Liver (tissue), 9 donors: ENCODE results near the gene FCRL5. TPM values are rescaled to one million over a fixed set of nuclear protein-coding genes. Genes with fewer than 3 reads are reported as not detected.

Experiments used
- DNase-seq: peaks from one replicate; pipeline ENCODE4 v3.0.0-alpha.2; 2017; ENCODE audit warnings: low spot score
- H3K27ac ChIP-seq, 2 donors: one replicate each; pipeline ENCODE4 v1.7.0; 2013; ENCODE audit warnings: inconsistent platforms in 2 of 2, low read length in 2 of 2, control low read depth in 1 of 2, low read depth in 1 of 2, mild to moderate bottlenecking in 1 of 2
- H3K27me3 ChIP-seq, 4 donors: one replicate each; pipeline versions ENCODE4 v1.6.1 to v1.7.0; 2013; ENCODE audit warnings: low read length in 3 of 4, inconsistent platforms in 1 of 4, mild to moderate bottlenecking in 1 of 4, moderate library complexity in 1 of 4; ENCODE audit not compliant: control insufficient read depth in 4 of 4, insufficient read depth in 4 of 4
- H3K36me3 ChIP-seq, 4 donors: one replicate each; pipeline versions ENCODE4 v1.6.1 to v1.7.0; 2013; ENCODE audit warnings: low read length in 3 of 4, mild to moderate bottlenecking in 3 of 4, low read depth in 1 of 4, moderate library complexity in 1 of 4; ENCODE audit not compliant: control insufficient read depth in 4 of 4, insufficient read depth in 3 of 4
- H3K4me1 ChIP-seq, 4 donors: one replicate each; pipeline versions ENCODE4 v1.6.1 to v1.7.0; 2013; ENCODE audit warnings: low read length in 3 of 4, mild to moderate bottlenecking in 3 of 4, moderate library complexity in 1 of 4; ENCODE audit not compliant: control insufficient read depth in 4 of 4, insufficient read depth in 4 of 4
- H3K4me3 ChIP-seq, 3 donors: one replicate each; pipeline versions ENCODE4 v1.6.1 to v1.7.0; 2013; ENCODE audit warnings: low read length in 3 of 3, control low read depth in 1 of 3, low read depth in 1 of 3, mild to moderate bottlenecking in 1 of 3
- H3K9ac ChIP-seq, 2 donors: one replicate each; pipeline ENCODE4 v1.7.0; 2013; ENCODE audit warnings: low read length in 2 of 2, mild to moderate bottlenecking in 2 of 2, moderate library complexity in 2 of 2, control low read depth in 1 of 2, low read depth in 1 of 2
- H3K9me3 ChIP-seq, 4 donors: one replicate each; pipeline versions ENCODE4 v1.6.1 to v1.7.0; 2013; ENCODE audit warnings: low read length in 3 of 4; ENCODE audit not compliant: control insufficient read depth in 4 of 4
- ATF3 ChIP-seq: IDR thresholded peaks from 2 replicates; pipeline ENCODE4 v1.6.1; 2016; ENCODE audit warnings: antibody characterized with exemption
- CTCF ChIP-seq: fragments of 150-350 bp; IDR thresholded peaks from 2 replicates; pipeline ENCODE4 v1.5.1; 2017; ENCODE audit warnings: improper control_type of control experiment, low read depth, low read length; ENCODE audit not compliant: missing input control
- FOXA1 ChIP-seq: IDR thresholded peaks from 2 replicates; pipeline ENCODE4 v1.6.1; 2016; ENCODE audit warnings: antibody characterized with exemption
- GABPA ChIP-seq, 2 donors: IDR thresholded peaks in 1 of 2; conservative IDR thresholded peaks in 1 of 2; 2 replicates each; pipeline ENCODE4 v1.6.1; 2016; ENCODE audit warnings: antibody characterized with exemption in 2 of 2, mild to moderate bottlenecking in 1 of 2, moderate library complexity in 1 of 2
- HNF4A ChIP-seq, 2 donors: conservative IDR thresholded peaks; 2 replicates each; pipeline ENCODE4 v1.6.1; 2016; ENCODE audit warnings: antibody characterized with exemption in 2 of 2, mild to moderate bottlenecking in 2 of 2
- MAX ChIP-seq: IDR thresholded peaks from 2 replicates; pipeline ENCODE4 v1.6.1; 2016; ENCODE audit warnings: antibody characterized with exemption
- NR2F2 ChIP-seq: IDR thresholded peaks from 2 replicates; pipeline ENCODE4 v1.6.1; 2016; ENCODE audit warnings: antibody characterized with exemption
- RXRA ChIP-seq, 2 donors: IDR thresholded peaks; 2 replicates each; pipeline ENCODE4 v1.6.1; 2017 to 2018; ENCODE audit warnings: antibody characterized with exemption in 2 of 2, mild to moderate bottlenecking in 1 of 2
- SP1 ChIP-seq: IDR thresholded peaks from 2 replicates; pipeline ENCODE4 v1.6.1; 2018; ENCODE audit warnings: antibody characterized with exemption, mild to moderate bottlenecking
- TAF1 ChIP-seq: conservative IDR thresholded peaks from 2 replicates; pipeline ENCODE4 v1.6.1; 2016; ENCODE audit warnings: antibody characterized with exemption, mild to moderate bottlenecking
- YY1 ChIP-seq: IDR thresholded peaks from 2 replicates; pipeline ENCODE4 v1.6.1; 2016; ENCODE audit warnings: antibody characterized with exemption, mild to moderate bottlenecking
- ZBTB33 ChIP-seq: IDR thresholded peaks from 2 replicates; pipeline ENCODE4 v1.6.1; 2016; ENCODE audit warnings: antibody characterized with exemption
- WGBS: extraction: QIAGEN DNeasy Blood & Tissue Kit; methylation state at CpG from one replicate; pipeline ENCODE4 v1.1.7; 2013; 5-methylcytosine and 5-hydroxymethylcytosine counted together
- polyA plus RNA-seq, 2 donors: library from polyadenylated mRNA; stranded (reverse) in 1 of 2; unstranded in 1 of 2; fragments of 200-250 nt in 1 of 2; fragments of >200 nt in 1 of 2; fragmentation: Nextera tagmentation in 1 of 2; extraction: Ambion mirVana in 1 of 2; gene quantifications; one replicate each; pipeline versions ENCODE4 v1.2.1 to v1.2.3, GENCODE V29; 2013 to 2015
- total RNA-seq, 2 donors: library from RNA; depleted of rRNA; stranded (reverse); fragments of >200 nt; gene quantifications; one replicate each; pipeline ENCODE4 v1.2.3, GENCODE V29; 2014
- donor health status: healthy.
- donor health status: healthy.
- donor health status: healthy.
- donor health status: healthy.
- donor health status: healthy.

The FCRL5 gene
- total and polyA plus RNA-seq, 4 donors, result 0.10 to 0.72 (median 0.52) TPM

- TF ChIP-seq ZBTB33 (no peak), MAX (no peak), TAF1 (no peak), YY1 (no peak)
Measured at GRCh38 chr1:157523774-157524493, 28.4 kb downstream of the FCRL5 start (continued).

- 84% methylated on average over 10 of the region's 10 CpGs for WGBS
- TF ChIP-seq YY1 (no peak), MAX (no peak), RXRA (IDR thresholded peaks at IDR 0.05) (no peak), GABPA (IDR thresholded peaks at IDR 0.05 in 1 of 2, conservative IDR thresholded peaks at IDR 0.05 in 1 of 2) (no peak), HNF4A (conservative IDR thresholded peaks at IDR 0.05) (no peak)
Measured at GRCh38 chr1:157521056-157521455, 31.3 kb downstream of the FCRL5 start.

GRCh38 chr1:157520386-157520935, 31.9 kb downstream of the FCRL5 start:
- no peak overlapping the region for H3K27ac ChIP-seq
- TF ChIP-seq GABPA (IDR thresholded peaks at IDR 0.05 in 1 of 2, conservative IDR thresholded peaks at IDR 0.05 in 1 of 2), result no peak
- no peak for TF ChIP-seq CTCF
- no peak for TF ChIP-seq NR2F2
- no peak for TF ChIP-seq FOXA1
- no peak for TF ChIP-seq HNF4A (conservative IDR thresholded peaks at IDR 0.05)
- no peak for TF ChIP-seq ATF3
- TF ChIP-seq SP1, result no peak
- H3K9ac ChIP-seq, result no peak overlapping the region
- 95% methylated on average over 20 of the region's 20 CpGs for WGBS
- no peak for DNase-seq
- H3K4me1 ChIP-seq, result no peaks in the 10 kb centered on the region
- H3K27me3 ChIP-seq, result peaks cover 0 to 3% (median 0%) of the 10 kb centered on the region in 4 donors
- H3K36me3 ChIP-seq, result no peaks in the 10 kb centered on the region
- no peaks in the 10 kb centered on the region for H3K9me3 ChIP-seq
- H3K4me3 ChIP-seq, result no peak overlapping the region

More at GRCh38 chr1:157521056-157521455, 31.3 kb downstream of the FCRL5 start:
- no peaks in the 10 kb centered on the region for H3K4me1 ChIP-seq
- H3K27me3 ChIP-seq, result peaks cover 0 to 3% (median 0%) of the 10 kb centered on the region in 4 donors
- no peaks in the 10 kb centered on the region for H3K9me3 ChIP-seq
- H3K4me3 ChIP-seq, result no peak overlapping the region
- no peak overlapping the region for H3K27ac ChIP-seq
- no peak for DNase-seq
- H3K9ac ChIP-seq, result no peak overlapping the region
- H3K36me3 ChIP-seq, result no peaks in the 10 kb centered on the region
